HG03469 (cell line): ENCODE data around the gene NFIL3.

ENCODE experiments used
- ATAC-seq: cut with Tn5 transposase; IDR thresholded peaks from one replicate; pipeline ENCODE4 v1.9.1; 2021; ENCODE audit warnings: mild to moderate bottlenecking, moderate library complexity, moderate number of reproducible peaks; ENCODE audit not compliant: unreplicated experiment

The NFIL3 gene

DNA sequence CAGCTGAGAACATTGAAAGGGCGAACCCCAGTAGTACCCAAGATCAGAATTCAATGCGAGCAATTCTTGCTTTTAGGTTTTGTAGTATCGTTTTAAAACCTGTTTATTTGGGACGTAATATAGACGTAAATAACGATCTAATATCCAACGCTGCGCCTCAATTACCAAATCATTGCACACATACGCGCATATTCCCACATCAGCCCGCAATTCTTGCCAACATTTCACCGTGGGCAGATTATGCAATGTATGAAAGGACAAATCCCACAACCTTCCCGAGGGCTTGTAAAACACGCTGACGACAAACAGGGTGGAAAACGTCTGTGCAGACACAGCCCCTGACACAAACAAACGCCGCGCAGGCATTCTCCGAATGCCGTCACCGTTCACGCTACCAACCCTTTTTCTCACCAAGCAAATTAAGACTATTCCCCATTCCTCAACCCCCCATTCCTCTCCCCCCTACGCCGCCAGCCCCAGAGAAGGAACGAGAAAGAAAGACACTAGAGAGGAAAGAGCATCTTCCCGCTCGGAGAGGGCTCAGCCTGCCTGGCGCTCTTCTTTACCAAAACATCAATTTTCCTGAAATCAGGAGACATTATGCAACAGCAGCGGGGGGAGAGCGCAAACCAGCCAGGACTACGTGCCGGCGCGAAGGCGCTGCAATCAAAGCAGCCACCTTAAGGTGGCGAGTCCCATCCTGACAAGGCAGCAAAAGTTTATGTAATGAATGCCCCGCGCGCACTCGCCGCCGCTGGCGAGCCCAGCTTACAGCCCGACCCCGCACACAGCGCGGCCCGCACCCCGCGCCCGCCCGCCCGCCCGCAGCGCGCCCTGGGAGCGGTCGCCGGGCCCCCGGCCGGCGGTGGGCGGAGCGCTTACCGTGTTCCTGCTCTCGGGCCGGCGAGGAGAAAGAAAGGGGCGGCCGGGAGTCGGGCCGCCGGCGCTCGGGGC lies 597 bp downstream of the NFIL3 start:
- peak; percentile 31 for ATAC-seq

DNA sequence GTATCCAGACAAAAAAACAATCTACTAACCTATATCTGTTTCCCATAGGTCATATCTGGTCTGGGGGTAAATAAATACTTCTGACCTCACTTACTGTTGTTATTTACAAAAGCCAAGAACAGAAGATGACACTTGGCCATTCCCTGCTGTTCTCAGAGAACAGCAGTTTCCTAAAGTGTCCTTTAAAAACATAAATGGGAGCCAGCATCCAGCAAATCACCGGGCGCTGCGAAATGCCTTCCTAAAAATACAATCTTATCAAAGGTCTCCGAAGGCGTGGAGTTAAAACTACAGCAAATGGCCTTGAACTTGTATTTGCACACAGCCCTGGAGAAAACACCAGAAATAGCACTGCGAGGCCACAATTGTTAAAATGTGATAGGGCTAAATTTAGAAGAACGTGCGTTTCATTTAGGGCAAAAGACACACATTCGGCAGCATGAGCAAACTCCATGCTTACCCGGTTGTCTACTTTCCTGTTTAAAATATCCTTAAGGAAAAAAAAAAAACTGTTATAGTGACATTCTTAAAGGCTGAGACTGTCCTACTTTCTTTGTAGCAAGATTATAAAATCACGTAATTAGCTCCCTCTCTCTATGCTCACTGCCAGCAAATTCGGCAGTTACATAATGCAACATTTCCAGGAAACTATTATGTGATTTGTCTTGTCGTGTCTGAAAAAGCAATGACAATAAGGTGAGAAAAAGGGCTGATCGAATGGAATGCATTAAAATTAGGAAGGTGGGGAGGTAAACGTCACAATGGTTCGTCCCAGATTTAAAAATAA lies 1.5 kb downstream of the NFIL3 start:
- no peak for ATAC-seq

DNA sequence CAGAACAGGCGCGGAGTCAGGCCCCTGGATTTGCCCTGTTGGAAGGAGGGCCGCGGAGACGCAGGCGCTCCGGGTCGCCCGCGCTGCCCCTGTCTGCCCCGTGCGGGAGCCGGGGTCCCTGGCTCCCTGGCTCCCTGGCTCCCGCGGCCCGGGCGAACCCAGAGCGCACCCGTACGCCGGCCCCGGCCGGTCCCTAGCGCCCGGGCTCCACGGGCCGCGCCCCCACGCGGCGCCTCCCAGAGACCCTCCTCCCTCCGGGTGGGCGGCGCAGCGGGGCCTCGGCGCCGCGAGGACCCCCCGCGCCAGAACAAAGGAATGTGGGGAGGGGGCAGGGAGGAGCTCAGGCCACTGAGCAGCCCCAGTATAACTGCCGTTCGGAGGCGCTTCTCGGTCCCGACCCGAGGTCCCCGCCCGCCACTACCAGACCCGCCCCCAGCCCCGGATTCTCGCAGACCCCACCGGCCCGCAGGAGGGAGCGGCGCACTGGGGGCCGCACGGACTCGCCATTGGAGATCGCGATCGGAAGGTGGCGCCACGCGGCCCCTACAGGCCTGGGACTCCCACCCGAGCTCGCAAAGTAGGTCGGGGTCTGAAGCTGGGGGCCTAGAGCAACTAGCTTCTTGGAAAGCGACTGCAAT lies 2.4 kb downstream of the NFIL3 start:
- no peak for ATAC-seq

DNA sequence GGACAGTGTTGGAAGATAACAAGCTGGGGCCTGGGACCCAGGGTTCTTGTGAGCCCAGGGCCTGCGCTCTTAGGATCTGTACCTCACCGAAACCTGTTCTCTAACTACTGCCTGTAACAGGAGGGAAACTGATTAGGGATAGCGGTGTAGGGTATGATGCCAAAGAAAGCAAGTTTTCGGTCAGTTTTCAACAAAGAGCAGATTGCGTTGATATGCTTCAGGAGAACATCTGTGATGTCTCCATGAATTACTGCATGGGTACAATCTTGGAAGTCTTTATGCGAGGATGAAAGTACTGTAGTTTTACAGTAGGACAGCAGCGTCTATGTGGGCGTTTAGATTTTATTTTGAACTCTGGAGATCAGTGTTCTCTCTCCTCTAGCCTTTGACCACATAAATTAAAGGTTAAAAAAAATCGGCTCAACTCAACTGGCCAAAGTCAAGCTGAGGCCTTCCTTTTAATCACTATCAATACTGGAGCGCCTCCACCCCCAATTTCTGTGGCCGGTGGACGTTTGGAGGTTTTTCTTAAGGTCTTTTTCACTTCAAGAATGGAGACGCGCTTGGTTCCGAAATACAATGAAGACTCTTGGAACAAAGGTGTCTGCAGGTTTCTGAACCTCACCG lies 3.0 kb downstream of the NFIL3 start:
- ATAC-seq: no peak

DNA sequence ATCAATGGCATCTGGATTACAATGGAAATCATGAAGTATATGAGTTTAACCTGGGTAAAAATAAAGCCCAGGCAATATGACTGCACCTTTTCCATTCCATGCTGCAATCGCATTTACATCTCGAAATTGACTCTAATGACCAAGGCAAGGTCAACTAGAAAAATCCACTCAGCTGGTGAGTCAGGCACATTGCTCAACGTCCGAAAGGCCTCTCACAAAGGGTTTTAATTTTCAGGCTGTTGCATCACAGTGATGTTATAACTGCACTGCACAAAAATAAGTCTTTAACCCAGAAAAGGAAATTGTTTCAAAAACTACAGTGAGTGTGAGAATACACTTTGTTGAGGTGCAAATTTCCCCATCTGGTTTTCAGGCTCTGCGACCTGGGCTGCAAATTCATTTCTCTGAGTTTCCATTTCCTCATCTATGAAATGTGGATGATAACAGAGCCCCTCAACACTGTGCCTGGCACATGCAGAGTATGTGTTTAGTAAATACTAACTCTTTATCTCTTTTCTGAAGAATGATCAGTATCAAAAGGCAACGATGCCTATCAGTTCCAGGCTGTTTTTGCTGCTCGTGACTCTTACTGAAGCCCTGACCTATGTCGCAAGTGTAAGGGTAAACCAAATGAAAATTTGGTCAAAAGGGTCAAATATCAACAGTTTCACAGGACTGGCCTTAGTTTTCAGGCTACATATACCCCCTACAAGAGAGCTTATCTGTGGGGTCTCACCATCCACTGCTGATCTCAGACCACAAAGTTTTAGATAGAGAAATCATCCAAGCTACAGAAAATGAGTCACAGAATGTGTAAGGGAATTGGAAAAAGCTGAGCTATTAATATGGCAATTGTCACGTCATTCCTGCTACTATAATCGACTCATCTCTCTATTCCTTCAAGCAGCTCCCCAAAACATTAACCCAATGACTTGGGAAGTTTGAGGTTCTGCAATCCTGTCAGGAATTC lies 4.1 kb downstream of the NFIL3 start:
- ATAC-seq: no peak

DNA sequence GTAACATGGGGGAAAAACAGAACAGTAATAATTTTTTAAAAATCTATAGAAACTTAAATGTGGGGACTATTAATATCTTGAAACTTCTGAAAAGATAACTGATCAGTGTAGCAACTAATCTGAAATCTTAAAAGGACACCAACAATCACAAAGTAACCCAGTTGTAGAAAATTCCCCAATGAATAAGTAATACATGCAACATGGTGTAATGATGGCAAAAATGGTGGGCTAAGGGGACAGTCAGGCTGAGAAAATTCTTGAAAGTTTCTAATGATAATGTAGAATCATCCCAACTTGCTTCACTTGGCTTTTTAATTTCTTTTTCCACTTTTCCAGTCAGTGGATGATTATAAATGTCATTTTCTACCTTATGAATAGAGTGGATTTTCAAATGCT lies 5.4 kb downstream of the NFIL3 start:
- no peak for ATAC-seq

DNA sequence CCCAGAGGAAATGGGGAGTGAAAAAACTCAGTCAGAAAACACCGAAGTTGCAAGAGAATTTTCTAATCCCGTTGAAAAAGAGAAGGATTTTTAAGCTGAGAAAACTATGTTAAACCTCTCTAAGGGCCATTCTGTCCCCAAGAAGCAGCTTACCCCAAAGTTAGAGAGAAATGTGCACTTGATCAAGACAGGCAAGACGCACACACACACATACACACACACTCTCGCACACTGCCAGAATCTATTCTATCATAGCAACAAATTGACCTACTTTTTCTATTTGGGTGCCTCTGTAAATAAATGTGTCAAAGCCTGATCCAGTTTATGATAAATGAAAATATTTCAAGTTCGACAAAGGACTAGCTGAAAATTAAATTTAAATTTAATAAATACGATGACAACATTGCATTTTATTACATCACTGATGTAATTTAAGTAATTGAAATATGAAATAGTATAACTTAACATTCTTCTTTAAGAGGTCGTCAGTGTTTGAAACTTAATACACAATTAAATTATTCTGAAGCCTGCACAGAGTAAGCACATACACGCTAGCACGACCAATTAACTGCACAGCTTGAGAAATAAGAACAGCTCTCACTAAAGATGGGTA lies 5.9 kb downstream of the NFIL3 start:
- no peak for ATAC-seq

DNA sequence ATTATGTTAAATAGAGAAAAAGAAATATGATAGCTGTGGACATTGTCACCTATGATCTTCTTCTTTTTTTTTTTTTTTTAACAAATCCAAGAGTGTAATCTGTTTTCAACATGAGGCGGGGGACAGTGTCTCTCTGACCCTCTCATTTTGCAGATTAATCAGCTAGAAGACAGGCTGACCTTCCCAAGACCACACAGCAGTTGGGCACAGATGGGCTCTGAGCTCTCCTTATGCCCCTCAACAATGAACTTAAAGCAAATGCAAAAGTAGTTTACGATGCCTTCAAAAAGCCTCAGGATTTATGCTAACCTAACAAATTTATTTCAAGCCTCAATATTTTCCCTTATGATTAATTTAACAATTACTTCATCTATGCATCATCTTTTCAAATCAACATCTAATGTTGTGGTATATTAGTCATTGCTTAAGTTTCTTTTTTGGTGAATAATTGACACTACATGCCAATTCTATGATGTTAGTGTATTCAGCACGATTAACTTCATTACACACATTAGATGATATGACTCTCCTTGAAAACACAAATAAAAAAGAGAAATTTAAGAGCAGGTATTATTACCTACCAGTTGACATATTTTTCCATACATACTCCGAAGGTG lies 7.4 kb downstream of the NFIL3 start:
- no peak for ATAC-seq

DNA sequence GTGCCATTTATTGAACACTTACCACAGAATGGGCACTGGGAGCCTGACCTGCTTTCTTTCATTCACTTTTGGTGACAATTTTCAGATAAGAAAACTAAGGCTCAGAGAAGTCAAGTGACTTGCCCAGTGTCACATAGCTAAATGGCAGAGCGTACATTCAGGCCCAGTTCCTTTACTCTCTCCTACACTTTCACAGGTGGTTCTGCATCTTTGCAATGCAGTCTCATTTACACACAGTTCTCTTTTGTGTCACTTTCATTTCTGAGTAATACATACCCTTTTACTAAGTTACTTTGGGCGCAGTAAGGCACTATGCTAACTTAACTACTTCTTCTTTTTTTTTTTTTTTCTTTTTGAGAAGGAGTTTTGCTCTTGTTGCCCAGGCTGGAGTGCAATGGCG lies 8.3 kb downstream of the NFIL3 start:
- ATAC-seq: peak; percentile 79

DNA sequence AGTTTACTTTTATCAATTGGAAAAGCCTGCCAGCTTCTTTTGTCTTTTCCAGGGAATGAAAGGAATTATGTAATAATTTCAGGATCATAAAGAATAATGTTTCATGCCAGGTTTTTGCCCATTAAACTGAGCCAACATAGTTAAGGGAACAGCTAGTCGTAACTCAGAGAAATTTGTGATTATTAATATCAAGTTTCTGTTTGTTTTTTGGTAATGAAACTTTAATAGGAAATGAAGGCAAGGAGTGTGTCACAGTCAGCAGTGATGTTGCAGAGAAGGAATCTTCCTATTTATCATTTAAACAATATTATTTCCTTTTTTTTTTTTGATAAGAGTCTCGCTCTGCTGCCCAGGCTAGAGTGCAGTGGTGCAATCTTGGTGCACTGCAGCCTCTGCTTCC lies 10.7 kb downstream of the NFIL3 start:
- ATAC-seq: no peak

DNA sequence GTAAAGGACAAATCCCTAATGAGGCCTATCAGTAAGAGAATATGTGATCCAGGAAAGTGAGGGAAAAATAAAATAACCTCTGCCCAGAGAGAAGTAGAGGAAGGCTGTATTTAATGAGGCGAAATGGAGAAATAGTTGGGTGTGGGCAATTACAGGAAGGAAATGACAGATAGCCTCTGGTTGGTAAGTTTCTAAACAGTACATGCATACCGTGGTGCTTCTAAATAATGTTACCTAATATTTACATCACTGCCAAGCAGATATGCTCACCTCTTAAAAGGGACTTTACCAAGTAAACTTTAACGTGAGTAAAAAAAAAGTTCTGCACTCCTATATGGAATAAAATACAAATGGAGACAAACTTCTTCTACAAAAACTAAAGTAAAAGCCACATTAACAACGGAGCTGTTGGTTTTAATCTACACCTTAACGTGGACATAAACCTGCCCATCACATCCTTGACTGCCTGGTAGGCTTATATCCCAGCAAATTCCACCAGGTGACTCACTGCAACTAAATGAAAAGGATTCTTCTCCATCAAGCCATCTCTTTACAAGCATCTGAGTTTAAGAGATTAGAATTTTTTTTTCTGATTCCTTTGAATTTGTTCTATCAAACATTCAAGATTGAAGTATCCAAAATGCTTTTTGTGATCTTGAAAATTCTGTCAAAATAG lies 12.4 kb downstream of the NFIL3 start:
- no peak for ATAC-seq

DNA sequence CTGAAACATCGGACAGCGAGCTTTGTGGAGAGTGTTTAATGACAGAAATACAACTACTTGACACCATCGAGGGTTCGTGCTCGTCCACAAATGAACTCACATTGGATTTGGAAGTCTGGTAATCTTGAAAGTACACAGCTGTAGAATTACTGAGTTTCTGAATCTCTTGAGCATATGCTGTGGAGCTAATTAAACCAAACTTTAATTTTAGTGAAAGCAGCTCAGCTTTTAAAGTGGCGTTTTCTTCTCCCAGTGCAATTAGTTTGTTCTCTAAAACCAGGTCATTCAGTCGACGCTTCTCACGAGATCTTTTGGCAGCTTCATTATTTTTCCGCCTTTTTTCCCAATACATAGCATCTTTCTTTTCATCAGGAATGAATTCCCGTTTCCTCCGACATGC lies 13.5 kb downstream of the NFIL3 start:
- ATAC-seq: no peak

DNA sequence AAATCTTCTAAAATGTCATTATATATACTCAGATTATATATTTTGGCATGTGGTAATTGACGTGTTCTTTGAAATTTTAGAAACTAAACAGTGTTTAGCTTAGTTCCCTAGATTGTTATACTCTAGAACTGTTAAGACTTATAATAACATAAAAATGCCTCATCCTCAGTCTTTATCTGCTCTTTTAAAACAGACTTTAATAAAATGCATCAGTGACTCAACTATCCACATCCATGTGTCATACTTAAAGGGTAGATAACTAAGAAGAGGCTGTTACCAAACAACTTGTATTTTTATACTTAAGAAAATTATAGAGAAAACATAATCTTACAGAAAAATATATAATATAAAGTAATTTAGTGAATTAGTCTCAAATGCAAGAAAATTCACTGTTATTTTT lies 15.2 kb downstream of the NFIL3 start:
- ATAC-seq: no peak

DNA sequence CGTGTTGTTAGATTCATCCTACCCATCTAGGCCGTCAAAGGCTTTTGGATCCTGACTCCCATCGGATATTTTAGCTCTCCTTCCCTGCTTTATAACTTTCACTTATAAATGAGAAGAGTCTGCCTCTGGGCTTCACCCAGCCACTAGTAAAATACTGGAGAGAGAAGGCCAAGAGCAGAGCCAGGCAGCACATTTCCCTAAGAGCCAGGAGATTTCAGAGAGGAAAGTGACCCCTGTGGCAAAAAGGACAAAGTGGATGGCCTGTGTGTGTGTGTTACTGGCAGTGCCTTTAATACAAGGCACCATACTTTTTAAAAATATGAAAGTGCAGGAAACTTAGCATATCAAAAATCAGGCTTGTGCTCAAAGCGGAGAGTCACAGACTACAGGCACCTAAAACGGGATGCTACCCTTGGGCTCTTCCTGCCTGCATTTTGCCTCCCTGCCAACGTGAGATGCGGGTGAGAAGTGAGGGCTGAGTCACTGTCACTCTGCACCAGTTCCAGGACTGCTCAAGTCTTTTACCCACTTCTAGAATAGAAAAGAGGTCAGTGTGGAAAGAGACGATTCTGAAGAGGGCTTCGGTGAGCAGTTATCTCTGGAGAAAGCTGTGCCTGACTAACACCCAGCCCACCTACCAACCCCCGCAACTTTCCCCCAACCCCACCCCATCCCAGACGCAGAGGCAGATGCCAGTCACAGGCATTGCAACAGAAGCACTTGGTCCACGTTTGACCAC lies 15.9 kb downstream of the NFIL3 start:
- ATAC-seq: no peak

DNA sequence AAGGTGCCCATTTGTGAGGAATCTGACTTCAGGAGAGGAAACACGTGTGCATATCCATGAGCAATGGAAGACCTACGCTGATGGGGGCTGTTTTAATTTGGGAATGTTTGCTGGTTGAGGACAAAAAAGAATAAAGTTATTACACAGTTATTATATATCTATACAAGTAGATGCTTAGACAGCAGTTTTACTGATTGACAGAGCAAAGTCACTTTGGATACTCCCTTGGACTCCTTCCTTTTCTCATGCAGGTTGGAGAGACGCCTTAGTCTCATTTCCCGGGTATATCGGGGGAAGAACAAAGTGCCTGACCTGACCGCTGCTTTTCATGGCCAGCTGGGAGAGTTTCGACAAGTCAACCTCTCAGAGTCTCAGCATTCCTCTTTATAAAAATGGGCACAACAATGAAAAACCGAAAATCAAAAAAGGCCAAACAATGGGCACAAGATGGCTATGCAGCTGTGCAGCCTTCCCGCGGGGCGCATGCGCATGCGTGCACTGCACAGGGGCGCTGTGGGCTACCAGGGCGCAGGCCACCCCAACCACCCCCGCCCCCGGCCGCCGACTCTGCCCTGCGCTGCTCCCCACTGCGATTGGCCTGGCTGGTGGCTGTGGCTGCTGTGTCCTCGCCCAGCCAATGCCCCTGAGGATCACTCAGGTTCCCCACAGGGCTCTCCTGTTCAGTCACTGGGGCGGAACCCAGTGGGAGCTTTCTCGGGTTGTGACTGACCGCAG lies 18.1 kb downstream of the NFIL3 start:
- ATAC-seq: no peak

DNA sequence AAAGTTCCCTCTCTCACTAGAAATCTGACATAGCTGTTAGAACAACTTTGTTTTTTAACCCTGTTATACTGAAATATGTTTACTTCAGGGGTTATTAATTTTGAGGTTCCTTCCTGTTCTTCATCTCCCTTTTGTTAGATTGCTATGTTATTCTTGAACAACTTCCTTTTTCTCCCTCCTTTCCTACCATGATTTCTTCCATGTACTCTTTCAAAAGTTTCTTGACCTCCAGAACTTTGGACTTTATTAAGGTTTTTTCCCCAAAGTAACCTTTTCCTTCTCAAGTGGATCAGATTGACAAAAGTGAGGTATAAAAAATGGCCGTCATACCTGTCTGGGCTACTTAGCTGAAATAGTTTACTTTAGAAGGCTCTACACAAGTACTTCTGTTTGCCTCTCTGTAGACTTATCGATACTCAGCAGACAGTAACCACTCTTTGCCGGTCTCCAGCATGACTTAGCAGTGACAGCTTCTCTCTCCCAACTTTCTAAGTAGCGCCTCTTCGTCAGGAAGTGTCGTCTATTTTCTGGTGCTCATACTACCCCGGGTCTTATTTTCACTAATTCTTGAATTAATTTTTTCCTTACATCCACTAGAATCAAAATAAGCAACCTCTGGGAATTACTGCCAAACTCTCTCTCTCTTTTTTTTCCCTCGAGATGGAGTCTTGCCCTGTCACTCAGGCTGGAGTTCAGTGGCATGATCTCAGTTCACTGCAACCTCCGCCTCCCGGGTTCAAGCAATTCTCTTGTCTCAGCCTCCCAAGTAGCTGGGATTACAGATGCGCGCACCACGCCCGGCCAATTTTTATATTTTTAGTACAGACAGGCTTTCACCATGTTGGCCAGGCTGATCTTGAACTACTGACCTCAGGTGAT lies 19.7 kb downstream of the NFIL3 start:
- no peak for ATAC-seq
